Neuronal stem cell (in vitro differentiated cells): ENCODE results near the gene LDHB.

Experiments used
- DNase-seq: peaks from one replicate; pipeline ENCODE4 v3.0.0-alpha.2; 2013; ENCODE audit warnings: low spot score
- H2AFZ ChIP-seq: one replicate; pipeline ENCODE4 v1.6.1; 2013; ENCODE audit warnings: mild to moderate bottlenecking, low read length, inconsistent platforms
- H2AK5ac ChIP-seq: 2 replicates; pipeline ENCODE4 v1.6.1; 2013; ENCODE audit warnings: low read depth, mild to moderate bottlenecking, inconsistent platforms, low read length, moderate library complexity, mixed read lengths
- H2BK120ac ChIP-seq: 2 replicates; pipeline ENCODE4 v1.6.1; 2013; ENCODE audit warnings: low read depth, mild to moderate bottlenecking, inconsistent platforms, low read length, moderate library complexity, mixed read lengths
- H2BK12ac ChIP-seq: one replicate; pipeline ENCODE4 v1.6.1; 2013; ENCODE audit warnings: low read length, inconsistent platforms
- H2BK15ac ChIP-seq: 2 replicates; pipeline ENCODE4 v1.6.1; 2013; ENCODE audit warnings: mild to moderate bottlenecking, low read length, inconsistent platforms, mixed read lengths
- H2BK5ac ChIP-seq: one replicate; pipeline ENCODE4 v1.6.1; 2013; ENCODE audit warnings: inconsistent platforms, mild to moderate bottlenecking, low read length, moderate library complexity
- H3K14ac ChIP-seq: one replicate; pipeline ENCODE4 v1.6.1; 2013; ENCODE audit warnings: low read length, inconsistent platforms
- H3K18ac ChIP-seq: 2 replicates; pipeline ENCODE4 v1.6.1; 2013; ENCODE audit warnings: low read length, inconsistent platforms
- H3K23ac ChIP-seq: 2 replicates; pipeline ENCODE4 v1.6.1; 2013; ENCODE audit warnings: low read depth, mild to moderate bottlenecking, mixed read lengths, low read length, inconsistent platforms; ENCODE audit not compliant: poor library complexity
- H3K27ac ChIP-seq: replicated peaks from 3 replicates; pipeline ENCODE4 v1.5.1; 2013; ENCODE audit warnings: low read length, inconsistent platforms
- H3K27me3 ChIP-seq, 3 experiments: 2 replicates each; pipeline ENCODE4 v1.6.1; 2013; ENCODE audit warnings: low read length in 3 of 3, mild to moderate bottlenecking in 2 of 3, inconsistent platforms in 1 of 3, low read depth in 1 of 3, mixed read lengths in 1 of 3, moderate library complexity in 1 of 3; ENCODE audit not compliant: control insufficient read depth in 3 of 3, insufficient read depth in 3 of 3
- H3K36me3 ChIP-seq, 2 donors: replicated peaks in 1 of 2; 2 replicates each; pipeline ENCODE4 v1.6.1; 2013; ENCODE audit warnings: low read length in 2 of 2; ENCODE audit not compliant: control insufficient read depth in 2 of 2, insufficient read depth in 2 of 2
- H3K4ac ChIP-seq: 2 replicates; pipeline ENCODE4 v1.6.1; 2013; ENCODE audit warnings: inconsistent platforms, mild to moderate bottlenecking, low read length, moderate library complexity
- H3K4me1 ChIP-seq, 2 donors: 1 replicate in 1 of 2; 2 replicates in 1 of 2; pipeline ENCODE4 v1.6.1; 2013; ENCODE audit warnings: low read length in 2 of 2, low read depth in 1 of 2; ENCODE audit not compliant: control insufficient read depth in 2 of 2, insufficient read depth in 1 of 2
- H3K4me2 ChIP-seq: one replicate; pipeline ENCODE4 v1.6.1; 2013; ENCODE audit warnings: mild to moderate bottlenecking, low read length, inconsistent platforms; ENCODE audit not compliant: insufficient read depth, poor library complexity, severe bottlenecking
- H3K4me3 ChIP-seq, 2 donors: 2 replicates each; pipeline ENCODE4 v1.5.1; 2013; ENCODE audit warnings: low read length in 2 of 2, mild to moderate bottlenecking in 2 of 2, inconsistent platforms in 1 of 2, moderate library complexity in 1 of 2
- H3K79me1 ChIP-seq: one replicate; pipeline ENCODE4 v1.6.1; 2013; ENCODE audit warnings: low read depth, mild to moderate bottlenecking, inconsistent platforms, low read length, moderate library complexity
- H3K9ac ChIP-seq: one replicate; pipeline ENCODE4 v1.6.1; 2013; ENCODE audit warnings: mild to moderate bottlenecking, low read depth, low read length, inconsistent platforms; ENCODE audit not compliant: poor library complexity
- H3K9me3 ChIP-seq, 2 donors: replicated peaks in 1 of 2; 2 replicates each; pipeline versions ENCODE3 to v1.6.1; 2013; ENCODE audit warnings: low read length in 2 of 2, mild to moderate bottlenecking in 2 of 2, inconsistent platforms in 1 of 2, low read depth in 1 of 2, mixed read lengths in 1 of 2, moderate library complexity in 1 of 2; ENCODE audit not compliant: control insufficient read depth in 2 of 2, insufficient read depth in 1 of 2
- H4K8ac ChIP-seq: one replicate; pipeline ENCODE4 v1.6.1; 2013; ENCODE audit warnings: low read depth, mild to moderate bottlenecking, inconsistent platforms, low read length, moderate library complexity
- H4K91ac ChIP-seq: one replicate; pipeline ENCODE4 v1.6.1; 2013; ENCODE audit warnings: low read length, low read depth, mild to moderate bottlenecking, inconsistent platforms; ENCODE audit not compliant: poor library complexity
- WGBS, 2 donors: extraction: QIAGEN DNeasy Blood & Tissue Kit; methylation state at CpG; one replicate each; pipeline ENCODE4 v1.1.7; 2013; ENCODE audit warnings: missing lambda C conversion rate in 2 of 2, mixed read lengths in 1 of 2; ENCODE audit not compliant: insufficient read length in 2 of 2, insufficient replicate concordance in 1 of 2; ENCODE audit errors: extremely low coverage in 2 of 2; 5-methylcytosine and 5-hydroxymethylcytosine counted together

LDHB gene

DNA sequence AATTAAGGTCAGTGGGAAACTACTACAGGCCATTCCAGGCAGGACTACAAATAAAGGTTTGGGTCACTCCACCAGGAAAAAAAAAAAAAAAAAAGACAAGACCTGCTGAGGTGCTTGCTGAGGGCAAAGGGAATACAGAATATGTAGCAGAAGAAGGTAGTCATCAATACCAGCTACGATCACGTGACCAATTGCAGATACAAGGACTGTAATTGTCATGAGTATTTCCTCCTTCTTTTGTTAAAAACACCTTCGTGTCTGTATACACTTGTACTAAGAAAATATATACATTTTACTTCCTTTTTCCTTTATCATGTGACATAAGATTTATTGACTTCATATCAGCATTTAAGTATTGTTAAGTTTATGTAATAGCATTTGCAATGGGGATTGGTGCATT lies 72.2 kb downstream of the LDHB start:
- Histone ChIP-seq H3K79me1 (peaks cover 2% of the 10 kb centered on the region), H4K91ac (no peak overlapping the region), H3K4me2 (no peak overlapping the region), H3K14ac (no peak overlapping the region), H2BK15ac (no peak overlapping the region), H3K18ac (no peak overlapping the region), H3K4me1 (no peaks in the 10 kb centered on the region), H3K36me3 (no peaks in the 10 kb centered on the region), H3K9ac (no peak overlapping the region), H3K27me3 (no peaks in the 10 kb centered on the region), H2BK120ac (no peak overlapping the region), H2BK12ac (no peak overlapping the region), H2AK5ac (no peak overlapping the region), H2BK5ac (no peak overlapping the region), H3K4ac (no peak overlapping the region), H3K27ac (no peak overlapping the region), H3K23ac (no peak overlapping the region), H3K9me3 (peaks cover 0 to 8% of the 10 kb centered on the region in 2 donors), H3K4me3 (no peak overlapping the region), H4K8ac (no peak overlapping the region), H2AFZ (no peak overlapping the region)
- DNase-seq = no peak
- WGBS, 2 donors = no CpG with 5 or more reads among the region's 3 CpGs
